GM12891 (cell line): Measurements from ENCODE around the gene SPRED2.

ENCODE experiments used
- DNase-seq: peaks from one replicate; pipeline ENCODE4 v3.0.0; 2011; ENCODE audit warnings: low spot score; ENCODE audit not compliant: insufficient read length
- FAIRE-seq: peaks from 2 replicates; lab custom pipeline; 2011; peaks lifted over from hg19 to GRCh38; lab: Jason Lieb, UNC
- PAX5 ChIP-seq: IDR thresholded peaks from 2 replicates; pipeline ENCODE4 v1.6.1; 2011; ENCODE audit warnings: low read length, moderate library complexity, mild to moderate bottlenecking; ENCODE audit not compliant: insufficient read depth, severe bottlenecking
- POLR2A ChIP-seq: IDR thresholded peaks from 2 replicates; pipeline ENCODE4 v1.6.1; 2011; ENCODE audit warnings: low read depth, low read length, control low read depth
- POLR2AphosphoS5 ChIP-seq: IDR thresholded peaks from 2 replicates; pipeline ENCODE4 v1.6.1; 2011; ENCODE audit warnings: low read depth, low read length, control low read depth
- POU2F2 ChIP-seq: IDR thresholded peaks from 2 replicates; pipeline ENCODE4 v1.6.1; 2011; ENCODE audit warnings: low read depth, mild to moderate bottlenecking, control low read depth, low read length, moderate library complexity
- SPI1 ChIP-seq: IDR thresholded peaks from 2 replicates; pipeline ENCODE4 v1.6.1; 2011; ENCODE audit warnings: low read depth, low read length, control low read depth
- TAF1 ChIP-seq: IDR thresholded peaks from 2 replicates; pipeline ENCODE4 v1.6.1; 2011; ENCODE audit warnings: low read depth, low read length, control low read depth

Gene SPRED2

GRCh38 chr2:65282477-65283053 is 149.8 kb downstream of the SPRED2 start:
- no peak for TF ChIP-seq POLR2AphosphoS5
- no peak for TF ChIP-seq POU2F2
- TF ChIP-seq SPI1, result no peak
- TF ChIP-seq TAF1, result no peak
- TF ChIP-seq PAX5, result no peak
- no peak for TF ChIP-seq POLR2A
- FAIRE-seq (no peak), DNase-seq (no peak)

DNA sequence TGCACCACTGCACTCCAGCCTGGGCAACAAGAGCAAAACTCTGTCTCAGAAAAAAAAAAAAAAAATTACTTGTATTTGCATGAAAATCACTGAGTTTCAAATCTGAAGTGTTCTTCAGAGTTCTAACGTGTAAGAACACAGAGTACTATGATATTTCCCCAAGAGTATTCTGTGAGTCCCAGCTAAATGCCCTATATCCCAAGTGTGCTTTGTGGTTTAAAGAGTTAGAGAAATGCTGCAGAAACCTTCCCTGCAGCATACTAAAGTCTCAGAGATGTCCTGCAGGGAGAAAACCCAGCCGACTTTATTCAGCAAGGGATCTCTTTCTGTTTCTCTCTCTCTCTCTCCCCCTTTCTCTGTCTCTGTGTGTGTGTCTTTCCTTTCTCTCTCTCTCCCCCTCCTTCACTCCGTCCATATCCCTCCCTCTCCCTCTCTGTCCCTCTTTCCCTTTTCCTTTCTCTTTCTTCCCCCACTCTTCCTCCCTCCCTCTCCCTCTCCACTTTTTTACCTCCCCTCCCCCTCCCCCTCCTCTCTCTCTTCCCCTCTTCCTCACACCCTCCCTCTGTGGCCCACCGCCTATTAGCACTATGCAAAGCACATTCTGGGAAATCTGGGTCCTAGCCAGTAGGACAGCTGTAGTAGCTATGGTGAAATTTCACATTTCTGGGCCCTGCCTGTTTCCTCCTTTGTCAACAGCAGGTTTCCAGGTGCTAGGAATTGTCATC is 150.6 kb downstream of the SPRED2 start:
- no peak for TF ChIP-seq PAX5
- no peak for TF ChIP-seq SPI1
- TF ChIP-seq POLR2A, result no peak
- no peak for TF ChIP-seq POU2F2
- TF ChIP-seq POLR2AphosphoS5, result no peak
- no peak for TF ChIP-seq TAF1
- DNase-seq (no peak), FAIRE-seq (no peak)

DNA sequence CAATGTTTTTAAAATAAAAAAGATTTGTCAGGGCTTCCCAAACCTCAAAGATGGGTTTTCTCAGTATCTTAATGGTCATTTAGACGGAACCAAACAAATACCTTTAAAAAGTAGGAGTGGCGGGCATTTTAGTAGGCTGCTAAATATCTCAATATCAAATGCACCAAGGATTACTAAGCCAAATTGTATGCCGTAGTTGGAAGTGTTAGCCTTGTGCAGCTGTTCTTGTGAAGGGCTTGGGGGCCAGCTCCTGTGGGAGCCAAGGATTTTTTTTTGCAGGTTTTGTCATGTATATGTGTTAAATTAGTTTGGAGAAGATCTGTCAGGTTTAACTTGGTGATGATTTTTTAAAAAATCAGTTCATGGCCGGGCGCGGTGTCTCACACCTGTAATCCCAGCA is 152.6 kb downstream of the SPRED2 start:
- TF ChIP-seq TAF1 (no peak), SPI1 (no peak)
- DNase-seq, result no peak
- FAIRE-seq, result no peak

- TF ChIP-seq TAF1 (no peak), POLR2AphosphoS5 (no peak), PAX5 (no peak)
- no peak for FAIRE-seq
- DNase-seq, result no peak
Observed at GRCh38 chr2:65278531-65278981, 153.8 kb downstream of the SPRED2 start.

DNA sequence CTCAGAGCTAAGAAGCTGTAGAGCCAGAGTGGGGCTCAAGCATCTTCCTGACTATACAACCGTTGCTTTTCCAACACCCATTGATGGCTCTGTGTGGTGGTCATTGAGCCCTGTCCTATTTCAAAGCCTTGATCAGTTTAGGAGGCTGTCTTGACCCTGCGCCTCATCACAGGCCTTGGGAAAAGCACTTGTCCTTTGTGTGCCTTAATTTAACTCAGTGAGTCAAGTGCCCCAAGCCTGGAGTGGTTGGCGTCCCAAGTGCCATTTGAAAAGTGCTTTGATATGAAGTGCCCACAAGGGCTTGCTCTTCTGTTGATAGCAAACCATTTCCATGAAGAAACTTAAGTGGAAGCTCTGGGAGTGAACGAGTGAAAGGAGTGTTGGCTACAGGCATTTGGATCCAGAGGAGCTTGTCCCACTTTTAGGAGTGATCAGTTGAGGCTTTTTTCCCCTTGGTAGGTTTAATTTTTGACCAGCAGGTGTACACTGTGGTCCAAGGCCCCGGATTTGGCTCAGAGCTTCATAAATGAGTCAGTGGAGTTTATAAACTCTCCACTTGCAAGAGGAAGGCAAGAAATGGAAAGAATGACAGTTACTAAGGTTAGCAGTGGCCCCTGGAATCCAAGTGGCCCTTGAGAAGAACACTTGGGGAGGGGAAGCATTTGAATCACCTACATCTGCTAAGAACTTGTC is 154.5 kb downstream of the SPRED2 start:
- TF ChIP-seq TAF1 (no peak), POU2F2 (no peak), POLR2AphosphoS5 (no peak), POLR2A (no peak), SPI1 (no peak)
- DNase-seq, result no peak
- FAIRE-seq, result no peak

DNA sequence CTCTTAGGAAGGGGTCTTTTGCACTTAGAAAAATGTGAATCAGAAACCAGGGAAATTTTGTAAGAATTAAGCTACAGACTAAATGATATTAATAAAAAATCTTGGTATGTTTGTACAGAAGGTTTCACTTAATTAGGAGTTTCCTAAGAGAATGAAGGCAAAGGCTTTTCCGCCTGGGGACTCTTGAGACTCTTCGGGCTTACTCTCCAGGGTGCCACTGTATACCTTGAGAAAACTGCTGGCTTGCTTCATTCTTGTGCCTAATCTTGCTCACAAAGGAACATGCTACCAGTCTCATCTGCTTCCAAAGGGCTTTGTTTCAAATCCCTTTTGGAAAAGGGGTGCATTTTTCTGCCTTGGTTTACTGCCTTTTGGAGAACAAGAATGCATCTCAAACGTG is 155.3 kb downstream of the SPRED2 start:
- TF ChIP-seq POLR2A (no peak), SPI1 (no peak), PAX5 (no peak), TAF1 (no peak), POU2F2 (no peak), POLR2AphosphoS5 (no peak)
- FAIRE-seq (no peak), DNase-seq (no peak)

GRCh38 chr2:65276609-65277008 is 155.8 kb downstream of the SPRED2 start:
- FAIRE-seq, result no peak
- DNase-seq, result no peak

GRCh38 chr2:65275141-65275915 is 157.1 kb downstream of the SPRED2 start:
- no peak for DNase-seq

More at GRCh38 chr2:65276609-65277008, 155.8 kb downstream of the SPRED2 start:
- TF ChIP-seq POLR2A, result no peak
- no peak for TF ChIP-seq PAX5
- no peak for TF ChIP-seq POU2F2
- no peak for TF ChIP-seq POLR2AphosphoS5
- no peak for TF ChIP-seq TAF1
- TF ChIP-seq SPI1, result no peak

GRCh38 chr2:65273344-65273743 is 159.1 kb downstream of the SPRED2 start:
- no peak for FAIRE-seq
- no peak for TF ChIP-seq POU2F2
- TF ChIP-seq TAF1, result no peak
- TF ChIP-seq PAX5, result no peak
- TF ChIP-seq SPI1, result no peak
- no peak for TF ChIP-seq POLR2AphosphoS5
- TF ChIP-seq POLR2A, result no peak

More at GRCh38 chr2:65275141-65275915, 157.1 kb downstream of the SPRED2 start:
- peak; percentile 69 for FAIRE-seq
- TF ChIP-seq POLR2AphosphoS5, result no peak
- no peak for TF ChIP-seq POU2F2
- TF ChIP-seq POLR2A, result peak; percentile 37; the same call in 1 of the 2 replicates

More at GRCh38 chr2:65273344-65273743, 159.1 kb downstream of the SPRED2 start:
- no peak for DNase-seq
